Femur (tissue), 1 donor: ENCODE results near the gene KLC4.
"Not testable (repeated sequence)": the region's sequence is repeated elsewhere in the genome, so short reads cannot be mapped to it uniquely, and the experiment has no call there.

Experiments used
- DNase-seq: peaks from one replicate; pipeline ENCODE4 v3.0.0-alpha.2; 2017

KLC4 gene

GRCh38 chr6:43074847-43075669, 15.6 kb downstream of the KLC4 start:
- DNase-seq, result peak; percentile 50

- DNase-seq, result peak; percentile 92
These were observed 16.4 kb downstream of the KLC4 start, which contains the start of gene PTK7 for GRCh38 chr6:43075670-43076463. Gene PTK7, plus strand, starts transcription at chr6:43076314. Its CDS starts 175 bp downstream, at chr6:43076489.

DNA sequence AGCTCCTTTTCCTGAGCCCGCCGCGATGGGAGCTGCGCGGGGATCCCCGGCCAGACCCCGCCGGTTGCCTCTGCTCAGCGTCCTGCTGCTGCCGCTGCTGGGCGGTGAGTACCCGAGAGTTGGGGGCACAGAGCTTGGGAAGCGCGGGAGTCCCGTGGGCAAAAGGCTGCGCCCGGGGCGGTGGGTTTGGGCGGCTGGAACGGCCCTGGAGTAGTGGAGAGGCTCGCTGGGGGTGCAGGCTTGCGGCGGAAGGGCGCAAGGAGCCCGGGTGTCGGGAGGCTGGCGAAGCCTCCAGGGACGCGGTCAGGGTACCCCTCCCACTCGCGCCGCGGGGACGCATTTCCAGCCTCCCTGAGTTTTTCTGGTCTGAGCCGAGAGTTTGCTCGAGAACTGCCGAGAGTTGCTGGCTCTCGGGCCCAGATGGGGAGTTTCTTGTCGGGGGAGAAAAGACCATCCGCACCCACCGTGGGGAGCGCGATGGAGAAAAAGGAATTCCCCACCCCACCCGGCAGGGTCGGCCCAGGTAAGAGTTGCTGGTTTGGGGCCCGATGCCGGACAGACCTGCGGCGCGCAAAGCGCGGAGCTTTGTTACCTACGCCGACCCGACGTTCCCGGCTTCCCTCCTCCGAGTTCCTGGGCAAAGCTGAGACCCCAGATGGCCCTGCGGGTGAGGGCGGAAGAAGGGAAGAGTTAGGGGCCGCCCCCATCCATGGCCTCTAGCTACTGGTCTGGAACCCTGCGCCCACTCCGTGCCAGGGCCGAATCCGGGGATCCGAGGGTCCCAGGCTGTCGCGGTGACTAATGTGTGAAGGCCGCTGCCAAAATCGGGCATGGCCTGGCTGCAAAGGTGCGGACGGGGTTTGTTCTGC, 17.3 kb downstream of the KLC4 start:
- DNase-seq, result peak; percentile 57

DNA sequence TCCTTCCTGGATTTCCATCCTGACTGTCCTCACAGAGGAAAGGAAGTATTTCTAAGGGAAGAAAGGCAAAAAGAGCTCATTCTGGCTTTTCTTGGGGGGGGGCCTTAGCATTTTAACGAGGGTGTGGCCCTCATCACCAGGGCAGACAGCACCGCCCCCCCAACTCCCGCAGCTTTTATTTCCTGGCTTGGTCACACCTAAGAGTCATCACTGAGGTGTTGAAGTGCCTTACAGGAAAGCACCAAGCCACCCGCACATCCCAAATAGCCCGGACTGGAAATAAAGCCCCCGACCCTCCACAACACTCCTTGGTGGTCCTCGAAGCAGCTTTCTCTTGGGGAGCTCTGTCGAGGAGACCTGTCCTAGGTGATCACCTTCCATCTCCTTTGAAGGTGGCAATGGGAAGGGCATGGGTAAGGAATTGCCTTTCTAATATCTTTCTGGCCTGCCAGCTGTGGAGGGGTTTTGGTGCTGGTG, 17.9 kb downstream of the KLC4 start:
- DNase-seq, result no peak

GRCh38 chr6:43077981-43078511, 18.6 kb downstream of the KLC4 start:
- no peak for DNase-seq

DNA sequence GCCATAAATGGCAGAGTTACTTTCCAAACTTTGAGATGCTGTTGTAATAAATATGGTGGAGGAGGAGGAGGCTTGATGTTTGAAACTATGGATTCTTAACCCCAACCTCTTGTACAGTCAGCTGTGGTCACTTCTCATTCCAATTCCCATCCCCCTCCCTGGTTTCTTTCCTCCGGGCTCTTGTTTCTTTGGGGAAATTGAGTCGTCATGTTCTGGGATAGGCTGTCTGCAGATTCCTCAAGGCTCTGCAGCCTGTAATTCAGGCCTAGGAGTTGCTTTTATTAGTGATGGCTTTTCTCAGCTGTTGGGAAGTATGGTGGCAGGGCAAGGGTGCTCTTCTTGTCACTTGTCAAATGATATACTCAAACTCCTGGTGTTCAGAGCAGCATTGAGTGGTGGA, 19.3 kb downstream of the KLC4 start:
- no peak for DNase-seq

GRCh38 chr6:43081043-43081442, 21.6 kb downstream of the KLC4 start:
- no peak for DNase-seq

GRCh38 chr6:43081922-43082321, 22.5 kb downstream of the KLC4 start:
- not testable (repeated sequence) for DNase-seq

DNA sequence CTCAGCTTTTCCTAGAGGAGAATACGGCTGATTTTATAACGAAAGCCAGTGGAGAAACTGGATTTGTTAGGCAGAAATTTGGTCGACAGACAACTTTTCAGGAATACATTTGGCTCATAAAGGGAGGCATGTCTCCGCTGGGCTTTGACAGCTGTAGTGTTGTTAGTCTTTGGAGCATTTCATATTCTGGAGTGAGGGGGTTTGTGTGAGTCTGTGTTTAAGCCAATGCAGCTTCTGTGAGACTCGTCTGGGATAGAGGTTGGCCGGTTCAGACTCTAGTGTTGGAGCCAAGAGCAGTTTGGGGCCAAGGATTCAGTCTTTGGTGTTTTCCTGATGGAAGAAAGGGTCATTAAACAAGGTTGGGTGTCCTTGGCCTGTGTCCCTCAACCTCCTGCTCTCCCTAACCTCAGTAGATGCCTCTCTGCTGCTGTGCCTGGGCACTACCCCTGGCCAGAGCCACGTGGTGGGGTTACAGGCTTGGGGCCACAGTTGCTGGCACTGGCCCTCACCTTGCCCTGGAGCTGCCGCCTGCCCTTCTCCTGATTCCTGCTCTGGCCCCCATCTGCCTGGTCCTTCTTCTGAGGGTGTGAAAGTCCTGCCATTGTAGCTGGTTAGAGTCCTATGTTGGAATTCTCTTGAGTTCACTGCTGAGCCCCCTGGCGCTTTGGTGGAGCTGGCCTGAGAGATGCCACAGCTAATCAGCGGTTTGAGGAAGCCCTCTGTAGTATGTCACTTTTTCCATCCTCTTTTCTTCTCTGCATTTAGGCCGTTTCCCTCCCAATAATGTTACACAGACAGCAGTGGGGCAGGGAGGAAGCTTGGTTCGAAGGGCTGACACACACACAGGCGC, 23.6 kb downstream of the KLC4 start:
- DNase-seq, result peak; percentile 81

- DNase-seq, result no peak
These were observed 26.7 kb downstream of the KLC4 start for GRCh38 chr6:43086022-43086658.

- DNase-seq, result no peak
These were observed 29.2 kb downstream of the KLC4 start for GRCh38 chr6:43088654-43089056.

DNA sequence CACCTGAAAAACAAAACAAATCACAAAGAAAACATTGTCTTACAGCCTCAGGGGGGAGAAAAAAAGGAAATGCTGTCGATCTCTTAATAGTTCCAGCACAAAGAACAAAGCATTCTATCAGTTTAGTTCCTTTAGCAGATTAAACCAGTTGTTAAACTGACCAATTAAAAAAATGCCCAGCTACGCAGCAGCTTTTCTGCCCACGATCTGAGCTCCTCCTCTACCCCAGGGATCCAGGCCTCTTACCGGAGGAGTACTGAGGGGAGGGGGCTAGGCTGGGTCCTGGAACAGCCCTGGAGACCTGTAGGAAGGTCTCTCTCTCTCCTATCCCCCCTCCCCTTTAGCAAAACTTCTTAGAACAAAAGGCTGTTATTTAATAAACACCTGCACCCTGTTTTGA, 30.0 kb downstream of the KLC4 start:
- DNase-seq, result no peak

GRCh38 chr6:43089874-43090558, 30.6 kb downstream of the KLC4 start:
- no peak for DNase-seq

- no peak for DNase-seq
These were observed 31.1 kb downstream of the KLC4 start for GRCh38 chr6:43090559-43090956.

- no peak for DNase-seq
These were observed 31.6 kb downstream of the KLC4 start for GRCh38 chr6:43091020-43091419.

DNA sequence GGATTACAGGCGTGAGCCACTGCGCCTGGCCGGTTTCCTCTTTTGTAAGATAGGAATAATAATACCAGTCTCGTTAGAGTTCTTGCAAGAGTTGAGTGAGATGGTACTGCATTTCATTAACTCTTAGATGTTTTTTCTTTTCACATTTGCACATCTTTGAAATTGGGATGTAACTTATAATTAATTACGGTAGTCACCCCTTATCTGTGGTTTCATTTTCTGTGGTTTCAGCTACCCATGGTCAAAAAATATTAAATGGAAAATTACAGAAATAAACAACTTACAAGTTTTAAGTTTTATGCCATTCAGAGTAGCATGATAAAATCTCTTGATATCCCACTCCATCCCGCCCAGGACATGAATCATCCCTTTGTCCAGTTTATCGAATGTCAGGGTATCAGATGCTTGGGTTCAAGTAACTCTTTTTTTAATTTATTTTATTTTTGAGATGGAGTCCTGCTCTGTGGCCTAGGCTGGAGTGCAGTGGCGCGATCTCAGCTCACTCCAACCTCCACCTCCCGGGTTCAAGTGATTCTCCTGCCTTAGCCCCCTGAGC, 32.1 kb downstream of the KLC4 start:
- no peak for DNase-seq

DNA sequence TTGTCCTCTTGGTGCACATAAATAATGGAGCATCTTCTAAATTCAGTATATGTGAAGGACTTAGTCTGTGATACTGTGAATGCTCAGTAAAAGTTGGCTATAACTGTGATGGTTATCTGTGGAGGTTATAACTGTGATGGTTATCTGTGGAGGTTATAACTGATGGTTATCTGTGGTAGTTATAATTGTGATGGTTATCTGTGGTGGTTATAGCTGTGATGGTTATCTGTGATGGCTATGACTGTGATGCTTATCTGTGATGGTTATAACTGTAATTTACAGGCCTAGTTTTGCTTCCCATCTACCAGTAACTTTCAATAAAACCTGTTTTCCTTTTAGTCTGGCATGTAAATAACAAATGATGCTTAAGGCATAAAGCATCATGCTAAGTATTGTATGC, 33.2 kb downstream of the KLC4 start:
- no peak for DNase-seq

DNA sequence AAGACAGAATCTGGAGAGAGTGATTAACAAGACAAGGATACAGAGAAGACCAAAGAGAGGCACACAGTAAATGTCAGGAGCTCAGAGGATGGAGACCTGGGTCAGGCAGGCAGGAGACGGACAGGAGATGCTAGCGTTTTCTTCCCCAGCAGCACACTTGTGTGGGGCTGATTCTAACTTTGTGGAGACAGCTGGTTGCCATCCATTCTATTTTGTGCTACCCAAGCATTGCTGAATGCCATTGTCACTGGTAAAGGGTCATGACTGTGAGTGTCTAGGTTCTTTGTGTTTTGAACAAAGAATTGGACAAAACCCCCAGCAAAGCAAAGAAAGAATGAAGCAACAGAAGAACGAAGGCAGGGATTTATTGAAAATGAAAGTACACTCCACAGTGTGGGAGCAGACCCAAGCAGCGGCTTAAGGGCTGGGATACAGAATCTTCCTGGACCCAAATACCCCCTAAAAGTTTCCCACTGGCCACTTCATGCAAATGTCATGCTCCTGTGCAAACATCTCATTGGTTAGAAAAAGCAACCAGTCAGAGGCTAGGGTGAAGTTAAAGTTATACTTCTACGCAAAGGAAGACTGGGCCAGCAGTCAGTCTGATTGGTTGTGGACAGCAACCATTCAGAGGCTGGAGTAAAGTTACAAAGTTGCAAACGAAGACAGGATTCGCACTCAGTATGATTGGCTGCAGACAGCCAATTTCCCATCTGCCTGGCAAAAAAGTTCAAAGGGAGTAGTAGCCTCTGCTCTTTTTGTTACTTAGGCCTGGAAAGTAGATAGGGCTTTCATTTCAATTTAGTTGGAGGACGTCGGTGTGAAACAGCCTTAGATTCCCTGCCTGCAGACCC, 34.2 kb downstream of the KLC4 start:
- DNase-seq, result peak; percentile 56

- no peak for DNase-seq
These were observed 36.5 kb downstream of the KLC4 start for GRCh38 chr6:43095939-43096338.
